HG03108 (cell line): ENCODE measurements around the gene CCDC32.

ENCODE experiments used
- ATAC-seq: cut with Tn5 transposase; IDR thresholded peaks from one replicate; pipeline ENCODE4 v1.9.1; 2021; ENCODE audit warnings: moderate library complexity; ENCODE audit not compliant: unreplicated experiment

The CCDC32 gene

DNA sequence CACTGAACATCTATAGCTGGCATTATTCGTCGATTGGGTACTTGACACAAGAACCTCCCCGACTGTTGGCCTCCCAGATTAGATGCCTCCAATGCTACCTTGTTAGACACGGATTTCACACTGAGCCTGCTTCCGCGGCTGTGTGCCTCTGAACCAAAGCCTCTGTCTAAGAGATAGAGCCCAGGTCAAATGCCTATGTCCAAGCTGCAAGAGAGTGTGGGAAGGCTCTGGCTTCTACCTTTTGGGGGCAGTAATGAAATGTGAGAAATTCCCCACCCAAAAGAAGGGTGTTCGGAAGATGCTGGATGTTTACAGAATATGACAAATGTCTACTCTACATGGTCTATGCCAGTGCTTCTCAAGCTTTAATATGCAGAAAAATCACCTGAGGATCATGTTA lies 2.3 kb upstream of the CCDC32 start:
- ATAC-seq: no peak

DNA sequence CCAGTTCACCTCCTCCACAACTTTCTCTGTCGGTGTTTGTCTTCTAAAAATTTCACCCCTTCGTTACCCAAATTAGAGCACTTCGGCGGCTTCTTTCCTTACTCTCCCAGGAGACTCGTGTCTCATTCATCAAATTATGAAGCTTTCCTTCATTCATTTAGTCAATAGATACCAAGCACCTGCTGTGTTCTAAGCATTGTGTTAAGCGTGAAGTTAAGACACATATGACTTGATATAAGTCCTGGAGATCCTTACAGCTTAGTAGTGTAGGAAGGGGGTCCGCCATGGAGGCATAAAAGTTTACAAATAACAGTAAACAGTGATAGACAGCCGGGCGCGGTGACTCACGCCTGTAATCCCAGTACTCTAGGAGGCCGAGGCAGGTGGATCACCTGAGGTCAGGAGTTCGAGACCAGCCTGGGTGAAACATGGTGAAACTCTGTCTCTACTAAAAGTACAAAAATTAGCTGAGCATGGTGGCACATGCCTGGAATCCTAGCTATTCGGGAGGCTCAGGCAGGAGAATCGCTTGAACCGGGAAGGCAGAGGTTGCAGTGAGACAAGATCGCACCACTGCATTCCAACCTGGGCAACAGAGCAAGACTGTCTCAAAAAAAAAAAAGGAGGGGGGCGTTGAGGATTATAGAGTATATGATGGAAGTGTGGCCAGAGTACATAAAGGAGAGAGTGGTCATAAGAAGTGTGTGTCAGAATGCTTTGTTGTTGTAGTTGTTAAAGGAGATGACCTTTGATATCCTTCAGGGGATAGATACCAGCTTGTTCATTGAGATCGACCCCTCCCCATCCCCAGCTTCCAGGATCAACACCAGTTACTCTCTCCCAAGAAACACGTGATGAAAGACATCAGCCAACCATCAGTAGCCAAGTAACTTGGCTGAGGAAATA lies 744 bp upstream of the CCDC32 start:
- no peak for ATAC-seq

DNA sequence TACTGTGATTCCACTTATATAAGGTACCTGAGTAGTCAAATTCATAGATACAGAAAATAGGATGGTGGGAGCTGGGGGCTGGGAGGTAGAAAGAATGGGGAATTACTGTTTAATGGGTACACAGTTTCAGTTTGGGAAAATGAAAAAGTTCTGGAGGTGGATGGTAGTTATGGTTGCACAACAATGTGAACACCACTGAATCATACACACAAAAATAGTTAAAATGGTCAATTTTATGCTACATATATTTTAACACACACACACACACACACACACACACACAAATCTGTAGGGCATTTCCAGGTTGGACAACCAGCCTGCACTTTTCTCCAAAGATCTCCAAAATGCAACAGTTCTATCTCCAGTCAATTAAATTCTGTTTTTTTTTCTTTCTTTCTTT lies 1.4 kb downstream of the CCDC32 start:
- ATAC-seq: no peak

DNA sequence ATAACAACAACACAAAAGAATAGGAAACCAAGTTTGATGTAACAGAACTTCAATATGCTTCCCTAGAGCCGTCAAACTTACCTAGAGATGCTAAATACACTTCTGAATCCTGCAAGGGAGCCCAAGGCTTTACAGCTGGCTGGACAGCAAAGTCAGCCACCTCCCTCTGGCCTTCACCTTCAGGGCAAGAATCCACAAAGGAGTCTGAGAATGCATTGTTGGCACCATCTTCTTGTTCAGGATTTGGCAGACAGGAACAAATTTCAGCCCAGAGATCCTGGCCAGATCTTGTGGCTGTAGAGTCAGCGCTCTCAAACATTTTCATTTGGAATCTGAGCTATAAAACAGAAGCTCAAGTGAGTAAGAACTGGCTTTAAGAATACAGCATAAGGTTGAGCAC lies 2.2 kb downstream of the CCDC32 start:
- no peak for ATAC-seq

DNA sequence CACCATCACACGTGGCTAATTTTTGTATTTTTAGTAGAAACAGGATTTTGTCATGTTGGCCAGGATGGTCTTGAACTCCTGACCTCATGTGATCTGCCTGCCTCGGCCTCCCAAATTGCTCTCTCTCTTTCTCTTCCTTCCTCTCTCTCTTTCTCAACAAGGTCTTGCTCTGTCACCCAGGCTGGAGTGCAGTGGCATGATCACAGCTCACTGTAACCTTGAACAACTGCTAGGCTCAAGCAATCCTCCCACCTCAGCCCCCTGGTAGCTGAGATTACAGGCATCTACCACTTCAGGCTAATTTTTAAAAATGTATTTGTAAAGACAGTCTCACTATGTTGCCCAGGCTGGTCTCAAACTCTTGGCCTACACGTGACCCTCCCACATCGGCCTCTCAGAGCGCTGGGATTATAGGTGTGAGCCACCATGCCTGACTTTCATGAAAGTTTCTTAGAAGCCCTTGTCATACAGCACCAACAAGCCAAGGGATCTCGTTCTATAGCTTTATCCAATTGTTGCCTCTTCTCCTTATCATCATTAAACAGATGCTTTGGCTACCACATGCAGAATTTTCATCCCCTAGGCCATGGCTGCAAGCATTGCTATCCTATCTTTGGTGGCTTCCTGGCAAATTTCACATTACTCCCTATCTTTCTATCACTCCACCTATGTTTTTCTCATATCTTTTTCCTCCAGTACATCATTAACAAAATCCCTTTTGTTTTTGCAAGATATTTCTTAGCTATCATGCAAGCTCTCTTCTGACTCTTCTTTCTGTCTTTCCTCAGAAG lies 5.7 kb downstream of the CCDC32 start:
- ATAC-seq: no peak

DNA sequence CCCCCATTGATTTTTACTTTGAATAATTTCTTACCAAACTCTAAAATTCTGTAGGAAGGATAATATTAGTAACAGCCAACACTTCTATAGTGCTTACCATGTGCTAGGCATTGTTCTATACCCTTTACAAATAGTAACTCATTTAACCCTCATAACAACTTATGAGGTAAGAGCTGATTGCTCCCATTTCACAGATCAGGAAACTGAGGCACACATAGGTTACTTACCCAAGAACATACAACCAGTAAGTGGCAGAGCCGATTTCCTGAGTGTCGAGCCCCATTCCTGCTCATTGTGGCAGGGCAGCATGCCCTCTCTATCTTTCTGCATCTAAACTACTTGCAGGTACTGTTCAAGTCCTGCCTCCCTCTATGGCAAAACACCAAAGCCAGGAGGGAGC lies 9.0 kb downstream of the CCDC32 start:
- no peak for ATAC-seq

DNA sequence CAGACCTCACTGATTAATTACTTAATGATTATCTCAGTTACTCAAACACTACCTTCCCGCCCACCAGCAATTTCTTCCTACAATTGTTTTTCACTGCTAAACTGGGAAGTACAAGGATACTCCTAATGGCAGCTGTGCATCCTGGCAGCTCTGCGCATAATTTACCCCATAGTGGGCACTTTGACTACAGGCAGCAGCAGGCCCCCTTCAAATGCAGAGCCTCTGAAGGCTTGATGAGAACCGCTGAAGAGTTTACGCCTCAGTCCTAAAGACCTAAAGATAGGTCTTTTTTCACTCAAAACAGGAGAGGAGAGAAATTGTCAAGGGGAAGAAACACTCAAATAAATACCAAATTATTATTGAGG lies 10.7 kb downstream of the CCDC32 start:
- no peak for ATAC-seq

DNA sequence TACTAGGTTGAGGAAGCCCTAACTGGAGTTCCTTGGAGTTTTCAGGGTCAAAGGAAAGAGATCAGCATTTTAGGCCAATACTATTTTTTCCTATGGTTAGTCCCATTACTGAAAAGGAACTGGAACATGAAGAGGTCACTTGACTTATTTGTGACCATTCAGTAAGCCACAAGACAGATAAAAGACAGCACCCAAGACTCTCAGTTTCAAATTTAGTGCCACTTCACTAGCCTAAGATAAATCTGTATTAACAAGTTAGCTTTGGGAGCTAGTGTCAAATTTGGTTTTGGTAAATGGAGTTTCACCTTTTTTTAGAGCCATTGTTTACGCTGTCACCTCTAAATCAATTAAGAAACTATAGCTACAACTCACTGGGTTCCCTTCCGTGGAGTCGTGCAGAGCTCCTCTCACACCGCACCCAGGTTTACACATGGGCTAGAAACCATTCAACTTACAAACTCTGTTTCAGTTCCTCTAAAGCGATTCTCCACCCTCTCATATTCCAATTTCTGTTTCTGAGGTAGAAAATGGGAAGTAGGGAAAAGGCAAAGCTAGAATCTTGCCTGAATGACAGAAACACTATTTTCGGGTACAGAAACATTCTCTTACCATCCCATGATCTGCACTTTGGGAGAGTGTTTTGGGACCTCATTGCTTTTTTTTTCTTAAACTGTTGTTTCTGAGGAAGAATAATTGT lies 14.4 kb downstream of the CCDC32 start:
- ATAC-seq: peak; percentile 66

DNA sequence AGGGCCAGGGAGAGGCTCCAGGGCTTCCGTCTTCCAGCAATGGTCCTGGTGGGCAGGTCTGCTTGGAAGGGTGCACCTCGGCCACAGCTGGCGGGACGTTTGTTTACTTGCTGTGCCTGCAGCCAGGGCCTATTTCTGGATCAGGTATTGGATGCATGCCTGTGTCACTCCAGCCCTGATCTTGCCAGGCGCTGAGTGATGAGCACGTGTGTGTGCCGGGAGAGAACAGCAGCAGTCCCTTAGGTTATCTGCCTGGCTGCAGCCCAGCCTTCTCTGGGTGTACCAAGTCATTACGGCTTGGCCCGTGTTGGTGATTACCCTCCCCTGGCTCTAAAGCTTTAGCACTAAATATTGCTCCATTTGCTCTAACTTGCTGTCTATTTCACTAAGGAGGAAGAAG lies 14.9 kb downstream of the CCDC32 start:
- ATAC-seq: no peak

DNA sequence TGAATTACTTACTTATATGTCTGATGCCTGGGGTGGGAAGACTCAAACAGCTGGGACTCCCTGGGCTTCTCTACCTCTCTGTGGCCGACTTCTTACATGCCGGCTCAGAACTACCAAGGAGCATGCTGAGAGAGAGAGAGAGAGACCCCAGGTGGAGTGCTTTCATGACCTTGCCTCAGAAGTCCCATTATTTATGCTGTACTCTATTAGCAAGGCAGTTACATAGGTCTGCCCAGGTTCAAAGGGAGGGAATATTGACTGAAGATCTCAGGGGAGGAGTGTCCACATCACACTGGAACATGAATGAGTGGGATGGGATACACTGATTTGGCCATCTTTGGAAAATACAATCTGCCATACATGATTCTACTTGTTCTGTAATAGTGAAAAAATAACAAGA lies 16.2 kb downstream of the CCDC32 start:
- no peak for ATAC-seq

DNA sequence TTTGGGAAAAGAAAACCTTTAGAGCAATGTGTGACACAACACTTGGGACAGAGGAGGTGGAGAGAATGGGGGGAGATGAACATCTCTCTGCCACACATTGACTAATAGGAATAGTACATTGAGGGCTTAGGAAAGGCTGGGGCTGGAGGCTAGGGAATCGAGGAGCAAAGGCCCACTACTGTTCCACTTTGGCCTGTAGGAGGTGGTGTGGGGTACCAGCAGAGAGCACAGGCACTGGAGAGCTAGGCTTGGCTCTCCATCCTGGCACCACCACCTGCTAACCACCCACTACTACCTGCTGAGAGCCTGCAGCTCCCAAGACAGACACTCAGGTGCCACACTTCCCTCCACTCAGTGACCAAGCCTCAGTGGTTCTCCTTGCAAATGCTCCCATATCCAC lies 19.4 kb downstream of the CCDC32 start:
- no peak for ATAC-seq

DNA sequence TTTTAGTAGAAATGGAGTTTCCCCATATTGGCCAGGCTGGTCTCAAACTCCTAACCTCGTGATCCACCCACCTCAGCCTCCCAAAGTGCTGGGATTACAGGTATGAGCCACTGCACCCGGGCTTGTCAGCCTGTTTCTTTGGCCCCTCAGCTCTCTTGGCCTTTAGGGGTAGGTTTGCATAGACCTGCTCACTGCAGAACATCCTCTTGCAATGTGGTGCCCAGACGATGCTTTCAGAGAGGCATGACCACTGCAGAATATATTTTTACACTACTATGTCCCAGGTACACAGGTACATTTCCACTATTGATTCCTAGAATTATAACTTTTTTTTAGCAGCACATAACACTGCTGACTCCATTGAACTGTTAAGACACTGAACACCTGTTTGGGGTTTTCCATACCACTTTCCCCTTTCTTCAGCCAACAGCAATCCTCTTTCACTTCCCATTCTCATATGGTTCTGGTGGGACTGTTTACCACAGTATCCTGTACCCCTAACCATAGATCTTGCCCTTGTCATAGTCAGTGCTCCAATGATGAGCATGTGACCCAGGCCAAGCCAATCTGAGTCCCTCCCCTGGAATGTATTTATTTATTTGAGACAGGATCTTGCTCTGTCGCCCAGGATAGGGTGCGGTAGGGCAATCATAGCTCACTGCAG lies 21.1 kb downstream of the CCDC32 start:
- ATAC-seq: peak; percentile 59

DNA sequence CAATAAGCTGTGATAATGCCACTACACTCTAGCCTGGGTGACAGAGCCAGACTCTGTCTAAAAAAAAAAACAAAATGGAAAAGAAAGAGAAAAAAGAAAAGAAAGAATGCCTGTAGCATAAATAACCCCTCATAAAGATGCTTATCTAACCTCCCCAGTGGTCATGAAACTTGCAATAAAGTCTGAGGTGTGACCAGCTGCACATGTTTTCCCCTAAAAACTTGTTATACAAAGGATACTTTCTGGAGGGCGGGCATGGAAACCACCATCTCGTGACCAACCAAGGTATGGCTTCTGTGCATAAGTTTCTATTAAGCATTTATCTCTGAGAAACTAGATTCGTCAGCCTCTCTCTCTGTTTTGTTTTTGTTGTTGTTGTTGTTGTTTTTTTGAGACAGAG lies 21.8 kb downstream of the CCDC32 start:
- ATAC-seq: no peak

DNA sequence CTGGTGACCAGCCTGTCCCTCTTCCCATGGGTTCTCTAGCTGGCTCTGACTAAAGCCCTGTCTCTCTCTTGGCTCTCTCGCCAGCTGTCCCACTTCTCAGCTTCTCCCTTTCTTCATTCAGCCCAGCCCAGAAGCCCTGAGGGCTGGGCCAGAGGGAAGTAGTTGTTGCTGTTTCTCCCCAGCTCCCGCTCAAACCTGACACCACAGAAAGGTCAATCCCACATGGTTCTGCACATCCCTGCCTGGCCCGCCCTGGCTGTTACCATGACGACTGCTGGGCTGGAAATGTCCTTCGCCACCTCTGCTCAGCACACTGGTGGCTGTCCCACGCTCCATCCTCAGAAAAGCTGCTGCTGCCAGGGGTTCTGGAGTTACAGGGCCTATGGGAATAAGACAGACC lies 25.9 kb downstream of the CCDC32 start:
- ATAC-seq: no peak

DNA sequence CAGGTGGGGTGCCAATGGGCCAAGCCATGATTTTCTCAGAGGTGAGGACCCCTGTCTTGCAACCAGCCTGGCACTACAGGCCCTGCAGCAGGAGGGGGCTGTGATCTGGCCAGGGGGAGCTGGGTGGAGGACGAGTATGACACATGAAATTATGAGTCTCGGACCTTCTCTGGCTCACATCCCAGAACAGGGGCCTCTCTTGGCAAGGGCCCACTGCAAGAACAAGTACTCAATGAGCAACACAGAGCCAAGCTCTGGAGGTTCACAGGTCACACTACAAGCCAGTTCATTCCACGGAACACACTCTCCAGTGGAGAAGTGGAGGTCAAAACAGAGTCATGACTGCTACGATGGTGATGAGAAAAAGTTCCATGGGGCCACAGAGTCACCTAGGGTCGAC lies 28.3 kb downstream of the CCDC32 start:
- ATAC-seq: no peak

DNA sequence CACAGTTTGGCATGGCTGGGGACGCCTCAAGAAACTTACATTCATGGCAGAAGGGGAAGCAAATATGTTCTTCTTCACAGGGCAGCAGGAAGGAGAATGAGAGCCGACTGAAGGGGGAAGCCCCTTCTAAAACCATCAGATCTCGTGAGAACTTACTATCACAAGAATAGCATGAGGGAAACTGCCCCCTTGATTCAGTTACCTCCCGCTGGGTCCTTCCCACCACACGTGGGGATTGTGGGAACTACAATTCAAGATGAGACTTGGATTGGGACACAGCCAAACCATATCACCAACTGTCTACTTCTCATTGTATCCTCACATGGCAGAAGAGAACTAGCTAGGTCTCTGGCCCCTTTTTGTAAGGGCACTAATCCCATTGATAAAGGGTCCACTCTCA lies 30.5 kb downstream of the CCDC32 start:
- no peak for ATAC-seq

DNA sequence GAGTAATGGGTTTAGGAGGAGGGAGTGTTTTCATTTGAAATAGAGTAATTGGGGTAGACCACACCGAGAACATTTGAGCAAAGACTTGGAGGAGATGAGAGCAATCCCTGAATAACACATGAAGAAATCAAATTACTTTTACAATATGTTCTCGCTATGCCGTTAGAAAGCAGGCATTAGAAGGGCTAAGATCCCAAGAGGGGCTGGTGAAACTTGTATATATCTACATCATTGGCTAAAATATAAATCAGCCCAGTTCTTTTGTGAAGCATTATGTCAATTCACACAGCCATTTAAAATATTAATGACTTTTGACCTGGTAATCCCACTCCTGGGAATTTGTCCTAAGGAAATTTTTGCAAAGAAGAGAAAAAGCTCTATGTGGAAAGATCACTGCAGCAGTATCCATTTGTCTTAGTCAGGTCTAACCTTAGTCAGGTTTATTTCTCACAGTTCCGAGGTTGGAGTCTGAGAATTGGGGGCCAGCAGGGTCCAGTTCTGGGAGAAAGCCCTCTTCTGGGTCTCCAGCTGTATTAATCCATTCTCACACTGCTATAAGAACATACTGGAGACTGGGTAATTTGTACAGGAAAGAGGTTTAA lies 31.0 kb downstream of the CCDC32 start:
- ATAC-seq: no peak

DNA sequence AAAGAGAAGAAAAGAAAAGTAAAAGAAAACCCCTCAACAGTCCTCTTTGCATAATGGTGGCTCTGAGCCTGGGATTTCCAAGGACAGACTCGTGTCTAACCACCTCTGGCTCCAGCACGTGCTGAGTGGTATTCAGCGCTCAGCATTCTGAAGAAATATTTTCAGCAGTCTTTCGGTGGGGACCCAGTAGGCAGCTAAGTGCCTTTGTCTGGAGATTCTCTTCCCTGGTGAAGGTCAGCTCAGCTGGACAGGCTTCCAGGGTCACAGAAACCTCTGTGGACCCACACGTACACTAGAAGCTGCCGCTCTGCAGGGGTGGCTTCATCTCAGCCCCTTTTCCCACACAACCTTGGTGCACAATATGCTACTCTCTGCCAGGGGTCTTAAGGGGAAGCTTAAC lies 36.0 kb downstream of the CCDC32 start:
- ATAC-seq: no peak

DNA sequence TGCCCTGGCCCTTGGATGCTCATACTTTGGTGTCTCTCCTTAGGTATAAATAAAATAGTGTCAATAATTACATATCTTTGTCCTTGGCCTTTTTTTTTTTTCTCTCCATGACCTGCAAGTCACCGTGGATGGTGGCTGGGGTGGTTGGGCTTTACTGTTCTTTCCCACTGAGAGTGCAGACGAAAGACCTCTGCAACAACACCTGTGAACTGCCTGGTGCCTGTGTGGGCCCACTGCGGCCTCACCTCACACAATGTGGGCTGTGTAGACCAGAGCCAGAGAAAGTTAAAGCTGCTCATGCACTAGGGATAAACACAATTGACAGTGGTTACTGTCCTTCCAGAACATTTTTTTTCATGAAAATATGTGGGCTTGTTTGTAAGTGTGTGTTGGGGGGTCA lies 39.0 kb downstream of the CCDC32 start:
- no peak for ATAC-seq

DNA sequence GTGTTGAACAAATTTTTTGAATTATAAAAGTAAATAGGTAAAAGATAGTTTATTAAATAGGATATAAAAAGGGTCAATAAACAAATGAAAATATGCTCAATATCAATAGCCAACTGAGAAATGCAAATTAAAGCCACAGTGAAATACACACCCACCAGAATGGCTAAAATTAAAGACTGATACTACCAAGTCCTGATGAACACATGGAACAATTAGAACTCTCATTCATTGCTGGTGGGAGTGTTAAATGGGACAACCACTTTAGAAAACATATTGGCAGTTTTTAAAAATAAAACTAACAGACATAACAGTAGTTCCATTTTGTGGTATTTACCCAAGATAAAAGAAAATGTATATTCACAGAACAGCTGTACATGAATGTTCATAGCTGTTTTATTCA lies 41.2 kb downstream of the CCDC32 start:
- no peak for ATAC-seq

DNA sequence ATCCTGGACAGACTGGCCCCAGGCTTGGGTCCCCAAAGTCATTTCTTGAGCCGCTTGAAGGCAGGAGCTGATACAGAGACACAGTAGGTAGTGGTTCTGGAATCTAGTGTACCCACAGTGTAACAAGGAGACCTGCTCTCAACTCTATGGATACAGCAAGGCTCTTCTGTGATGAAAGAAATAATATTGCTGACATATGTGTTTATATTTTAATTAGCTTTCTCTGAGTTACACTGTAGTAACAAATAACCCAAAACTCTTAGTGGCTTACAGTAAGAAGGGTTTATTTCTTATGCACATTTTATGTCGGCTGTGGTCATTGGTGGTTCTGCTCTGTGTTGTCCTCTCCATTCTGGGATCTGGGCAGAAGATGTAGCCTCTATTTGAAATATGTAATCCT lies 48.5 kb downstream of the CCDC32 start:
- ATAC-seq: no peak
